ENCODE data around the gene PLD1. TPM values are rescaled to one million over a fixed set of nuclear protein-coding genes. Genes with fewer than 3 reads are reported as not detected.
A peak's percentile ranks its signal among the peaks of the same experiment; 100 is the strongest.

The PLD1 gene
- total RNA-seq, 2 donors from 2014 or later = 12.8 to 15.8 TPM

- no peak overlapping the region for H3K27ac ChIP-seq
- no peaks in the 10 kb centered on the region for H3K27me3 ChIP-seq (replicated peaks; ENCODE audit: insufficient read depth)
- 27% methylated on average over 3 of the region's 3 CpGs for WGBS
- no peak for DNase-seq (ENCODE audit: low spot score)
- H3K4me1 ChIP-seq (replicated peaks) = no peaks in the 10 kb centered on the region
- intact Hi-C loops (cut with DNase I) = loop anchor here (5.0 kb wide), 1 partner anchor 187 kb away; no protein-coding TSS in a partner anchor
- H3K9me3 ChIP-seq = no peaks in the 10 kb centered on the region
- TF ChIP-seq CTCF (IDR thresholded peaks at IDR 0.05) (peak in 2 of 4 experiments; percentile 49 to 55), POLR2A (IDR thresholded peaks at IDR 0.05) (no peak), POLR2AphosphoS5 (IDR thresholded peaks at IDR 0.05) (no peak)
- H3K36me3 ChIP-seq = no peaks in the 10 kb centered on the region
- no peak overlapping the region for H3K4me3 ChIP-seq
Measured at GRCh38 chr3:171833789-171834460, 23.6 kb upstream of the PLD1 start.

- 44% methylated on average over 5 of the region's 5 CpGs for WGBS
- no peak overlapping the region for H3K4me3 ChIP-seq
- no peaks in the 10 kb centered on the region for H3K36me3 ChIP-seq
- H3K9me3 ChIP-seq = no peaks in the 10 kb centered on the region
- H3K27me3 ChIP-seq (replicated peaks; ENCODE audit: insufficient read depth) = no peaks in the 10 kb centered on the region
- DNase-seq (ENCODE audit: low spot score) = no peak
- no peaks in the 10 kb centered on the region for H3K4me1 ChIP-seq (replicated peaks)
- intact Hi-C loops (cut with DNase I) = loop anchor here (5.0 kb wide), 1 partner anchor 186 kb away; no protein-coding TSS in a partner anchor
- TF ChIP-seq POLR2A (IDR thresholded peaks at IDR 0.05) (no peak), POLR2AphosphoS5 (IDR thresholded peaks at IDR 0.05) (no peak), CTCF (IDR thresholded peaks at IDR 0.05) (no peak)
- H3K27ac ChIP-seq = no peak overlapping the region
Measured at GRCh38 chr3:171832989-171833388, 22.7 kb upstream of the PLD1 start.

GRCh38 chr3:171831936-171832335, 21.7 kb upstream of the PLD1 start:
- Histone ChIP-seq H3K27ac (no peak overlapping the region), H3K27me3 (replicated peaks; ENCODE audit: insufficient read depth) (no peaks in the 10 kb centered on the region)

GRCh38 chr3:171830518-171830875, 20.2 kb upstream of the PLD1 start:
- Histone ChIP-seq H3K27me3 (replicated peaks; ENCODE audit: insufficient read depth) (no peaks in the 10 kb centered on the region), H3K4me3 (no peak overlapping the region), H3K4me1 (replicated peaks) (no peaks in the 10 kb centered on the region), H3K9me3 (no peaks in the 10 kb centered on the region), H3K36me3 (no peaks in the 10 kb centered on the region), H3K27ac (no peak overlapping the region)
- intact Hi-C loops (cut with DNase I) = loop anchor here (5.0 kb wide), 1 partner anchor 183 kb away; no protein-coding TSS in a partner anchor
- TF ChIP-seq POLR2AphosphoS5 (IDR thresholded peaks at IDR 0.05) = no peak
- no peak for TF ChIP-seq POLR2A (IDR thresholded peaks at IDR 0.05)
- TF ChIP-seq CTCF (IDR thresholded peaks at IDR 0.05) = no peak
- DNase-seq (ENCODE audit: low spot score) = no peak

More at GRCh38 chr3:171831936-171832335, 21.7 kb upstream of the PLD1 start:
- TF ChIP-seq POLR2AphosphoS5 (IDR thresholded peaks at IDR 0.05) (no peak), POLR2A (IDR thresholded peaks at IDR 0.05) (no peak), CTCF (IDR thresholded peaks at IDR 0.05) (no peak)
- no peaks in the 10 kb centered on the region for H3K9me3 ChIP-seq
- 63% methylated on average over 3 of the region's 3 CpGs for WGBS
- no peak for DNase-seq (ENCODE audit: low spot score)
- intact Hi-C loops (cut with DNase I) = loop anchor here (5.0 kb wide), 1 partner anchor 185 kb away; no protein-coding TSS in a partner anchor
- H3K4me1 ChIP-seq (replicated peaks) = no peaks in the 10 kb centered on the region
- no peak overlapping the region for H3K4me3 ChIP-seq
- no peaks in the 10 kb centered on the region for H3K36me3 ChIP-seq
